Fibroblast of skin of back (primary cell): Measurements from ENCODE around the gene ABHD11. TPM values are rescaled to one million over a fixed set of nuclear protein-coding genes. Genes with fewer than 3 reads are reported as not detected.
"Not testable (repeated sequence)": the region's sequence is repeated elsewhere in the genome, so short reads cannot be mapped to it uniquely, and the experiment has no call there.

Experiments
- DNase-seq: peaks from one replicate; pipeline ENCODE4 v3.0.0-alpha.2; 2013
- polyA plus RNA-seq, 2 experiments: library from polyadenylated mRNA; unstranded; fragments of 120-200 nt; gene quantifications; one replicate each; pipeline ENCODE4 v1.2.1, GENCODE V29; 2013; ENCODE audit not compliant: insufficient read length in 2 of 2

The ABHD11 gene
- polyA plus RNA-seq (2013, experiment 1 of 2; ENCODE audit: insufficient read length) = 16.5 TPM
- polyA plus RNA-seq (2013, experiment 2 of 2; ENCODE audit: insufficient read length) = 6.0 TPM

GRCh38 chr7:73738612-73739386 is at the start of gene ABHD11:
Gene ABHD11, minus strand, starts transcription at chr7:73738802. Its CDS starts 32 bp downstream, at chr7:73738770.
- peak; percentile 90 for DNase-seq

- DNase-seq = not testable (repeated sequence)
Observed at GRCh38 chr7:73787786-73788048, 49.1 kb upstream of the ABHD11 start.

GRCh38 chr7:73786588-73786987 is 48.0 kb upstream of the ABHD11 start:
- DNase-seq = no peak

- DNase-seq = peak; percentile 18
Observed at GRCh38 chr7:73779517-73779916, 40.9 kb upstream of the ABHD11 start.

GRCh38 chr7:73778801-73779389 is 40.3 kb upstream of the ABHD11 start:
- DNase-seq = no peak

GRCh38 chr7:73774923-73775322 is 36.3 kb upstream of the ABHD11 start:
- peak; percentile 37 for DNase-seq

- DNase-seq = no peak
Observed at GRCh38 chr7:73773700-73774517, 35.3 kb upstream of the ABHD11 start.

GRCh38 chr7:73770860-73771670 is 32.5 kb upstream of the ABHD11 start:
- no peak for DNase-seq

- no peak for DNase-seq
Observed at GRCh38 chr7:73770002-73770859, 31.6 kb upstream of the ABHD11 start, which contains the start of gene CLDN3. Gene CLDN3, minus strand, starts transcription at chr7:73770270. Its CDS starts 221 bp downstream, at chr7:73770049.

- DNase-seq = no peak
Observed at GRCh38 chr7:73769481-73770001, 30.9 kb upstream of the ABHD11 start.

GRCh38 chr7:73768641-73769480 is 30.3 kb upstream of the ABHD11 start:
- DNase-seq = no peak

- no peak for DNase-seq
Observed at GRCh38 chr7:73766556-73767229, 28.1 kb upstream of the ABHD11 start.

GRCh38 chr7:73762659-73762999 is 24.0 kb upstream of the ABHD11 start:
- DNase-seq = no peak

GRCh38 chr7:73761854-73762658 is 23.5 kb upstream of the ABHD11 start:
- DNase-seq = no peak

- no peak for DNase-seq
Observed at GRCh38 chr7:73758581-73759138, 20.1 kb upstream of the ABHD11 start.

- DNase-seq = no peak
Observed at GRCh38 chr7:73749931-73750776, 11.6 kb upstream of the ABHD11 start.

GRCh38 chr7:73746378-73746777 is 7.8 kb upstream of the ABHD11 start:
- DNase-seq = no peak
